K562 (cell line): Measurements from ENCODE around the gene AHCYL2. TPM values are rescaled to one million over a fixed set of nuclear protein-coding genes. Genes with fewer than 3 reads are reported as not detected.

Experiments used
- ATAC-seq: fragments of 200-7000 bp; cut with Tn5 transposase; 3 replicates; pipeline ENCODE4 v1.9.1; 2020; ENCODE audit warnings: moderate library complexity
- BruUV-seq: library from RNA; stranded (reverse); fragments of 400-500 nt; replicated peaks from 2 replicates; lab custom pipeline; 2021; lab: Mats Ljungman, UMichigan
- CTCF ChIA-PET: fragments of 300-600 bp; formaldehyde crosslinking; extraction: SDS; loops from one replicate; lab custom pipeline; 2021; ENCODE audit warnings: low intra/inter-chr PET ratio; lab: Yijun Ruan, JAX
- POLR2A ChIA-PET: fragments of 300-600, 350-650 bp; sonication (Branson Sonifier 250); formaldehyde crosslinking; extraction: SDS; loops from one replicate; lab custom pipeline; 2021; ENCODE audit warnings: antibody characterized with exemption, inconsistent platforms; lab: Yijun Ruan, JAX
- DNase-seq, 4 experiments: peaks; one replicate each; pipeline versions ENCODE4 v3.0.0 to v3.0.0-alpha.2; 2011 to 2018; ENCODE audit warnings: low spot score in 3 of 4, mixed read lengths in 3 of 4; ENCODE audit errors: extremely low read depth in 1 of 4
- FAIRE-seq: peaks from 2 replicates; lab custom pipeline; 2011; peaks lifted over from hg19 to GRCh38; lab: Jason Lieb, UNC
- H2AFZ ChIP-seq: 2 replicates; pipeline ENCODE4 v1.6.0; 2011; ENCODE audit warnings: low read depth, low read length, control low read depth, inconsistent platforms
- H3K27ac ChIP-seq: fragments of 200-600 bp; 3 replicates; pipeline ENCODE4 v1.8.0; 2011; ENCODE audit warnings: low read depth, mild to moderate bottlenecking, control low read depth, inconsistent platforms, low read length, moderate library complexity, mixed read lengths; ENCODE audit errors: extremely low read depth
- H3K27me3 ChIP-seq, 2 experiments: fragments of 300-600 bp in 1 of 2; 2 replicates in 1 of 2; 3 replicates in 1 of 2; pipeline versions ENCODE4 v1.6.0 to v1.8.0; 2011; ENCODE audit warnings: inconsistent platforms in 2 of 2, low read length in 2 of 2, mild to moderate bottlenecking in 1 of 2, mixed read lengths in 1 of 2, moderate library complexity in 1 of 2; ENCODE audit not compliant: control insufficient read depth in 2 of 2, insufficient read depth in 2 of 2
- H3K36me3 ChIP-seq: fragments of 300-600 bp; 3 replicates; pipeline ENCODE4 v1.8.0; 2011; ENCODE audit warnings: mild to moderate bottlenecking, low read length, inconsistent platforms; ENCODE audit not compliant: control insufficient read depth, insufficient read depth
- H3K4me1 ChIP-seq, 2 experiments: fragments of 200-600 bp in 1 of 2; replicated peaks in 1 of 2; 2 replicates in 1 of 2; 3 replicates in 1 of 2; pipeline versions ENCODE4 v1.5.1 to v1.8.0; 2011; ENCODE audit warnings: inconsistent platforms in 2 of 2, low read length in 2 of 2, mild to moderate bottlenecking in 1 of 2, mixed read lengths in 1 of 2, moderate library complexity in 1 of 2; ENCODE audit not compliant: control insufficient read depth in 2 of 2, insufficient read depth in 2 of 2
- H3K4me2 ChIP-seq: 2 replicates; pipeline ENCODE4 v1.6.1; 2011; ENCODE audit warnings: low read length, control low read depth, inconsistent platforms, mixed read lengths; ENCODE audit not compliant: insufficient read depth
- H3K4me3 ChIP-seq: fragments of 200-600 bp; sonication (generic), shearing (Covaris generic); 2 replicates; pipeline ENCODE4 v1.5.1; 2016; ENCODE audit warnings: control low read depth, inconsistent platforms
- H3K79me2 ChIP-seq: fragments of 200-600 bp; 3 replicates; pipeline ENCODE4 v1.8.0; 2011; ENCODE audit warnings: low read length, inconsistent platforms; ENCODE audit not compliant: control insufficient read depth, insufficient read depth
- H3K9ac ChIP-seq, 2 experiments: 2 replicates each; pipeline versions ENCODE4 v1.6.0 to v1.6.1; 2011; ENCODE audit warnings: low read depth in 2 of 2, low read length in 2 of 2, control low read depth in 1 of 2, inconsistent platforms in 1 of 2, mild to moderate bottlenecking in 1 of 2, mixed read lengths in 1 of 2; ENCODE audit not compliant: insufficient read depth in 1 of 2
- H3K9me1 ChIP-seq: one replicate; pipeline ENCODE4 v1.6.0; 2011; ENCODE audit warnings: inconsistent platforms, mild to moderate bottlenecking, low read length, moderate library complexity; ENCODE audit not compliant: control insufficient read depth, insufficient read depth
- H3K9me3 ChIP-seq: replicated peaks from 2 replicates; pipeline ENCODE4 v1.5.1; 2011; ENCODE audit warnings: low read depth, low read length, inconsistent platforms; ENCODE audit not compliant: control insufficient read depth, insufficient read depth
- H4K20me1 ChIP-seq: replicated peaks from 2 replicates; pipeline ENCODE4 v1.6.1; 2011; ENCODE audit warnings: low read length, inconsistent platforms, mixed read lengths; ENCODE audit not compliant: control insufficient read depth, insufficient read depth
- CREBBP ChIP-seq: IDR thresholded peaks from one replicate; pipeline ENCODE4 v1.6.1; 2012; ENCODE audit warnings: low read depth, mild to moderate bottlenecking, control low read depth, inconsistent platforms, low read length
- CTCFL ChIP-seq: IDR thresholded peaks from 2 replicates; pipeline ENCODE4 v1.6.1; 2011; ENCODE audit warnings: borderline replicate concordance, low read depth, mild to moderate bottlenecking, moderate library complexity, low read length; ENCODE audit not compliant: insufficient read depth, poor library complexity, severe bottlenecking
- E2F1 ChIP-seq: sonication (generic); formaldehyde crosslinking; IDR thresholded peaks from 2 replicates; pipeline ENCODE4 v1.8.1; 2023; ENCODE audit warnings: mild to moderate bottlenecking, missing genetic modification reagents, moderate library complexity
- ETV5 ChIP-seq: sonication (generic); formaldehyde crosslinking; IDR thresholded peaks from 2 replicates; pipeline ENCODE4 v1.4.0; 2020; ENCODE audit warnings: low read depth, mild to moderate bottlenecking, missing genetic modification reagents
- GTF2A2 ChIP-seq: IDR thresholded peaks from 2 replicates; pipeline ENCODE4 v1.6.1; 2016; ENCODE audit warnings: mild to moderate bottlenecking, missing genetic modification characterization, missing compliant biosample characterization
- POU5F1 ChIP-seq: fragments of 150-350 bp; IDR thresholded peaks from 2 replicates; pipeline ENCODE4 v1.6.1; 2014; ENCODE audit warnings: borderline replicate concordance, low read length, low read depth, mild to moderate bottlenecking; ENCODE audit not compliant: partially characterized antibody
- RUNX1 ChIP-seq: sonication (generic); IDR thresholded peaks from 2 replicates; pipeline ENCODE4 v1.6.1; 2016; ENCODE audit warnings: antibody characterized with exemption, low read depth
- SMC3 ChIP-seq: conservative IDR thresholded peaks from 2 replicates; pipeline ENCODE4 v1.6.1; 2011; ENCODE audit warnings: low read depth, low read length, improper control_type of control experiment; ENCODE audit not compliant: insufficient read depth
- TAF15 ChIP-seq: fragments of 200-400 bp; formaldehyde crosslinking; IDR thresholded peaks from 2 replicates; pipeline ENCODE4 v1.6.1; 2017; ENCODE audit warnings: mild to moderate bottlenecking, low read depth, low read length, moderate library complexity
- ZNF197 ChIP-seq: fragments of 200-800 bp; sonication (Bioruptor generic); IDR thresholded peaks from 2 replicates; pipeline ENCODE4 v1.6.1; 2016; ENCODE audit warnings: low read depth, missing genetic modification characterization, missing compliant biosample characterization
- ZNF347 ChIP-seq: fragments of 450-650 bp; formaldehyde crosslinking; IDR thresholded peaks from 2 replicates; pipeline ENCODE4 v1.4.0; 2020; ENCODE audit warnings: low read depth, mild to moderate bottlenecking, moderate library complexity
- ZNF395 ChIP-seq: fragments of 200-800 bp; sonication (Bioruptor generic); IDR thresholded peaks from 2 replicates; pipeline ENCODE4 v1.6.1; 2017; ENCODE audit warnings: missing genetic modification characterization, missing compliant biosample characterization
- WGBS: fragments of 100-300 bp; shearing (Covaris generic); methylation state at CpG from one replicate; pipeline ENCODE4 v1.1.6; 2016; ENCODE audit warnings: low coverage, mixed read lengths; ENCODE audit not compliant: insufficient coverage; ENCODE audit errors: missing lambda C conversion rate; 5-methylcytosine and 5-hydroxymethylcytosine counted together
- in situ Hi-C: fragments of 300-500 bp; cut with MboI; formaldehyde crosslinking; loops from 4 replicates; pipeline ENCODE4 v1.15.0; 2018; ENCODE audit warnings: inconsistent platforms, mixed read lengths
- intact Hi-C: fragments of 100-400 bp; cut with micrococcal nuclease; formaldehyde crosslinking; loops from 2 replicates; pipeline ENCODE4 v1.14.2; 2022
- polyA plus RNA-seq, 8 experiments: library from polyadenylated mRNA; depleted of rRNA in 4 of 8; stranded (reverse) in 5 of 8; unstranded in 3 of 8; fragments of >200 nt; fragmentation: Nextera tagmentation in 2 of 8; fragmentation: Illumina TruSeq in 1 of 8; extraction: Ambion mirVana in 2 of 8; extraction: Trizol in 1 of 8; gene quantifications; 2 replicates each; pipeline versions ENCODE4 v1.2.1 to v1.2.3, GENCODE V29; 2011 to 2014; ENCODE audit warnings: inconsistent platforms in 1 of 8, missing spikeins in 1 of 8
- total RNA-seq, 7 experiments: library from RNA; depleted of rRNA in 6 of 7; stranded (reverse); fragments of >200 nt in 6 of 7; fragmentation: Illumina TruSeq in 2 of 7; extraction: Trizol in 2 of 7; gene quantifications; 2 replicates each; pipeline versions ENCODE4 v1.2.1 to v1.2.3, GENCODE V29; 2011 to 2021; ENCODE audit warnings: low replicate concordance in 1 of 7

The AHCYL2 gene
- total and polyA plus RNA-seq, 9 of the 15 experiments (the other 6 are each of a cell fraction or from before 2014, with no cell fraction given), result 0.93 to 10.5 (median 5.2) TPM

DNA sequence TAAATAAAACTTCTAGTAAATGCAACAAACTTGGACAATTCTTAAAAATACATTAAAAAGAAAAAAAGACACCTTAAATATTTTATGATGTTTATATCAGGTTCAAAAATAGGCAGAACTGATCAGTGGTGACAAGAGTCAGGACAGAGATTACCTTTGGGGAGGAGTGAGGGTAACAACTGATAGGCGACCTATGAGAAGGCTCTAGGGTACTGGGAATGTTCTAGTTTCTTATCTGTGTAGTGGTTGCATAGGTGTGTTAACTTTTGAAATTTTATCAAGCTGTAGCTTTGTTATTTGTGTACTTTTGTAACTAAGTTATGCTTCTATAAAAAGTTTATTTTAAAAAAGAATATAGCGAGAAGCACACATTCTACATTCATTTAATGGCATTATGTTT is 134.3 kb downstream of the AHCYL2 start (continued):
- no peak for TF ChIP-seq SMC3
- no peak for TF ChIP-seq TAF15
- no peak for TF ChIP-seq ETV5 (CRISPR knock-in tag)

- intact Hi-C loops (loop anchor here (10.0 kb wide), 1 partner anchor 655 kb away; no protein-coding TSS in a partner anchor), in situ Hi-C loops (loop anchor here (25.0 kb wide), 2 partner anchors 278 to 653 kb away; no protein-coding TSS in a partner anchor)
- Histone ChIP-seq H2AFZ (no peak overlapping the region), H3K79me2 (no peaks in the 10 kb centered on the region), H3K4me2 (no peak overlapping the region), H3K4me1 (no peaks in the 10 kb centered on the region), H3K4me3 (no peak overlapping the region), H3K9me3 (no peaks in the 10 kb centered on the region), H3K9ac (no peak overlapping the region), H3K36me3 (no peaks in the 10 kb centered on the region), H3K9me1 (no peaks in the 10 kb centered on the region), H3K27ac (no peak overlapping the region), H4K20me1 (no peaks in the 10 kb centered on the region), H3K27me3 (no peaks in the 10 kb centered on the region)
- ATAC-seq (no peak), FAIRE-seq (no peak), DNase-seq (no peak)
- ChIA-PET CTCF (no interaction called here), POLR2A (interaction anchor here (0.8 to 1.7 kb wide), 5 partner anchors 8 to 274 kb away, joined by 3 to 6 read pairs (median 4); no protein-coding TSS in a partner anchor)
- WGBS, result 57% methylated on average over 1 of the region's 1 CpG
- TF ChIP-seq ZNF197 (CRISPR knock-in tag) (no peak), ZNF395 (CRISPR knock-in tag) (no peak), CTCFL (no peak), GTF2A2 (no peak), RUNX1 (no peak), ZNF347 (CRISPR knock-in tag) (no peak), POU5F1 (no peak), E2F1 (CRISPR knock-in tag) (no peak), CREBBP (no peak)
- BruUV-seq, result no TSS peak
These were observed 134.8 kb downstream of the AHCYL2 start for GRCh38 chr7:129359638-129360037.
